Mesenchymal stem cell (in vitro differentiated cells and primary cell): ENCODE data around the gene CASQ1.

Experiments used
- DNase-seq: peaks from one replicate; pipeline ENCODE4 v3.0.0-alpha.2; 2013
- H2AFZ ChIP-seq: one replicate; pipeline ENCODE4 v1.6.1; 2013; ENCODE audit warnings: low read depth, mild to moderate bottlenecking, control low read depth, inconsistent platforms, low read length, moderate library complexity
- H2AK5ac ChIP-seq: 2 replicates; pipeline ENCODE4 v1.6.1; 2013; ENCODE audit warnings: low read length, moderate library complexity, mild to moderate bottlenecking, inconsistent platforms; ENCODE audit not compliant: severe bottlenecking
- H2BK120ac ChIP-seq: one replicate; pipeline ENCODE4 v1.6.1; 2013; ENCODE audit warnings: low read depth, mild to moderate bottlenecking, inconsistent platforms, low read length, moderate library complexity
- H2BK12ac ChIP-seq, 2 experiments: one replicate each; pipeline ENCODE4 v1.6.1; 2013; ENCODE audit warnings: inconsistent platforms in 2 of 2, low read length in 2 of 2, mild to moderate bottlenecking in 2 of 2, moderate library complexity in 2 of 2, control low read depth in 1 of 2
- H2BK15ac ChIP-seq: one replicate; pipeline ENCODE4 v1.6.1; 2013; ENCODE audit warnings: mild to moderate bottlenecking, low read depth, inconsistent platforms; ENCODE audit not compliant: poor library complexity, severe bottlenecking
- H2BK5ac ChIP-seq: 2 replicates; pipeline ENCODE4 v1.6.1; 2013; ENCODE audit warnings: low read depth, mild to moderate bottlenecking, low read length, control low read depth, inconsistent platforms; ENCODE audit not compliant: poor library complexity, severe bottlenecking
- H3K14ac ChIP-seq, 2 experiments: one replicate each; pipeline ENCODE4 v1.6.1; 2013; ENCODE audit warnings: inconsistent platforms in 2 of 2, low read length in 2 of 2, control low read depth in 1 of 2, mild to moderate bottlenecking in 1 of 2, moderate library complexity in 1 of 2
- H3K18ac ChIP-seq, 2 experiments: one replicate each; pipeline ENCODE4 v1.6.1; 2013; ENCODE audit warnings: inconsistent platforms in 2 of 2, low read length in 2 of 2, control low read depth in 1 of 2, low read depth in 1 of 2, mild to moderate bottlenecking in 1 of 2
- H3K23ac ChIP-seq, 2 experiments: one replicate each; pipeline ENCODE4 v1.6.1; 2013; ENCODE audit warnings: inconsistent platforms in 2 of 2, low read length in 2 of 2, mild to moderate bottlenecking in 2 of 2, moderate library complexity in 2 of 2, control low read depth in 1 of 2
- H3K27ac ChIP-seq: 2 replicates; pipeline ENCODE4 v1.5.1; 2013; ENCODE audit warnings: mild to moderate bottlenecking, moderate library complexity, low read length, control low read depth, inconsistent platforms; ENCODE audit not compliant: poor library complexity, severe bottlenecking
- H3K27me3 ChIP-seq, 2 experiments: 2 replicates each; pipeline versions ENCODE4 v1.6.1 to v1.7.0; 2013; ENCODE audit warnings: low read length in 2 of 2, mild to moderate bottlenecking in 2 of 2, moderate library complexity in 2 of 2, control low read depth in 1 of 2, inconsistent platforms in 1 of 2; ENCODE audit not compliant: control insufficient read depth in 1 of 2, insufficient read depth in 1 of 2
- H3K36me3 ChIP-seq, 2 experiments: 2 replicates each; pipeline versions ENCODE4 v1.6.1 to v1.7.0; 2013; ENCODE audit warnings: low read length in 2 of 2, control low read depth in 1 of 2, inconsistent platforms in 1 of 2, low read depth in 1 of 2, mild to moderate bottlenecking in 1 of 2; ENCODE audit not compliant: insufficient read depth in 2 of 2, control insufficient read depth in 1 of 2
- H3K4ac ChIP-seq, 2 experiments: one replicate each; pipeline ENCODE4 v1.6.1; 2013; ENCODE audit warnings: inconsistent platforms in 2 of 2, low read length in 2 of 2, mild to moderate bottlenecking in 2 of 2, moderate library complexity in 2 of 2, control low read depth in 1 of 2, low read depth in 1 of 2
- H3K4me1 ChIP-seq: 2 replicates; pipeline ENCODE4 v1.6.1; 2013; ENCODE audit warnings: low read depth, low read length, control low read depth; ENCODE audit not compliant: control insufficient read depth, insufficient read depth
- H3K4me2 ChIP-seq: 2 replicates; pipeline ENCODE4 v1.6.1; 2013; ENCODE audit warnings: low read length, mild to moderate bottlenecking, inconsistent platforms; ENCODE audit not compliant: poor library complexity, severe bottlenecking
- H3K4me3 ChIP-seq, 2 experiments: 2 replicates each; pipeline versions ENCODE4 v1.5.1 to v1.7.0; 2013; ENCODE audit warnings: low read length in 2 of 2, mild to moderate bottlenecking in 2 of 2, control low read depth in 1 of 2, low read depth in 1 of 2; ENCODE audit not compliant: insufficient read depth in 1 of 2
- H3K79me1 ChIP-seq: replicated peaks from 2 replicates; pipeline ENCODE4 v1.6.1; 2013; ENCODE audit warnings: mild to moderate bottlenecking, control low read depth, low read length, inconsistent platforms; ENCODE audit not compliant: poor library complexity, severe bottlenecking
- H3K9ac ChIP-seq: 2 replicates; pipeline ENCODE4 v1.7.0; 2013; ENCODE audit warnings: mild to moderate bottlenecking, low read length, moderate library complexity
- H3K9me3 ChIP-seq: 2 replicates; pipeline ENCODE4 v1.7.0; 2013; ENCODE audit warnings: mild to moderate bottlenecking, low read length; ENCODE audit not compliant: control insufficient read depth
- H4K8ac ChIP-seq: one replicate; pipeline ENCODE4 v1.6.1; 2013; ENCODE audit warnings: inconsistent platforms, mild to moderate bottlenecking, low read length, moderate library complexity
- H4K91ac ChIP-seq: one replicate; pipeline ENCODE4 v1.6.1; 2013; ENCODE audit warnings: mild to moderate bottlenecking, low read length, inconsistent platforms
- WGBS: methylation state at CpG from one replicate; pipeline ENCODE4 v1.1.7; 2013; ENCODE audit warnings: mixed read lengths; 5-methylcytosine and 5-hydroxymethylcytosine counted together

Gene CASQ1

DNA sequence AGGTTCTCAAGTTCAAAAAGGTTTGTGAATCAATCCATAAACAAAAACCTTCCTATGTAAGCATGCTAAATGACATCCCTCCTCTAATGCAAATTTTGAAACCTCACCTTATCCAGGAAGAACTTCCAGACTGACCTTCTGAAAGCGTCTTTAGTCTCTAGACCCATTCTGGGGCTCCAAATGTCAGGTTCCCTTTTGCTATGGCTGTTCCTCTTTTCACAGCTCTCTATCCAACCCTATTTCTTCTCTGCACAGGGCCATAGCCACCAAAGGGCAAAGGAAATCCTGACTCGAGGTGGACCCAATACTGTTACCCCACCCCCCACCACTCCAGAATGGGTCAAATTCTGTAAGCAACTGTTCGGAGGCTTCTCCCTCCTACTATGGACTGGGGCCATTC lies 35.6 kb upstream of the CASQ1 start:
- no peak overlapping the region for H3K27ac ChIP-seq
- H3K18ac ChIP-seq, result no peak overlapping the region
- H2AFZ ChIP-seq, result no peak overlapping the region
- H3K14ac ChIP-seq, result no peak overlapping the region
- no peak overlapping the region for H4K91ac ChIP-seq
- no peak overlapping the region for H4K8ac ChIP-seq
- no peak overlapping the region for H3K23ac ChIP-seq
- no peaks in the 10 kb centered on the region for H3K79me1 ChIP-seq
- no peak overlapping the region for H3K4ac ChIP-seq
- no peak overlapping the region for H2BK120ac ChIP-seq
- WGBS, result 89% methylated on average over 3 of the region's 3 CpGs
- H3K9ac ChIP-seq, result no peak overlapping the region
- H2BK15ac ChIP-seq, result no peak overlapping the region
- H3K9me3 ChIP-seq, result no peaks in the 10 kb centered on the region
- peaks cover 5 to 11% of the 10 kb centered on the region in 2 experiments for H3K27me3 ChIP-seq
- H2BK12ac ChIP-seq, result no peak overlapping the region
- H3K4me1 ChIP-seq, result no peaks in the 10 kb centered on the region
- H2BK5ac ChIP-seq, result no peak overlapping the region
- H3K36me3 ChIP-seq, result no peaks in the 10 kb centered on the region
- H3K4me2 ChIP-seq, result no peak overlapping the region
- no peak overlapping the region for H2AK5ac ChIP-seq
- H3K4me3 ChIP-seq, result no peak overlapping the region
- DNase-seq, result no peak

DNA sequence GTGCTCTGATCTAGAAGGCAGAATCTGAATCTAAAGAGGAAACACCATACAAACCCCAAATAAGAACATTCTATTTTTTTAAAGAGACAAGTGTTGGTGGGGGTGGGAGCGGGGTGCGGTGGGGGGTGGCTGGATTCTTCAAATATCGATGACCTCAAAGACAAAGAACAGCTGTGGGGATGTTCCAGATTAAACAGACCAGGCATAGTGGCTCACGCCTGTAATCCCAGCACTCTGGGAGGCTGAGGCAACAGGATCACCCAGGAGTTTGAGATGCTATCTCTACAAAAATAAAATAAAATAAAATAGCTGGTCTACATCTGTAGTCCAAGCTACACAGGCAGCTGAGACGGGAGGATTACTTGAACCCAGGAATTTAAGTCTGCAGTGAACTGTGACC lies 34.0 kb upstream of the CASQ1 start:
- Histone ChIP-seq H4K91ac (no peak overlapping the region), H3K23ac (no peak overlapping the region), H3K4me1 (no peaks in the 10 kb centered on the region), H3K4me2 (no peak overlapping the region), H2BK15ac (no peak overlapping the region), H3K27me3 (peaks cover 5 to 12% of the 10 kb centered on the region in 2 experiments), H4K8ac (no peak overlapping the region), H3K4me3 (no peak overlapping the region), H3K27ac (no peak overlapping the region), H3K14ac (no peak overlapping the region), H2BK5ac (no peak overlapping the region), H2BK12ac (no peak overlapping the region), H3K9me3 (no peaks in the 10 kb centered on the region), H2AFZ (no peak overlapping the region), H3K18ac (no peak overlapping the region), H3K9ac (no peak overlapping the region), H2BK120ac (no peak overlapping the region), H3K4ac (no peak overlapping the region), H2AK5ac (no peak overlapping the region), H3K36me3 (no peaks in the 10 kb centered on the region), H3K79me1 (no peaks in the 10 kb centered on the region)
- DNase-seq, result no peak
- WGBS, result 82% methylated on average over 3 of the region's 5 CpGs

DNA sequence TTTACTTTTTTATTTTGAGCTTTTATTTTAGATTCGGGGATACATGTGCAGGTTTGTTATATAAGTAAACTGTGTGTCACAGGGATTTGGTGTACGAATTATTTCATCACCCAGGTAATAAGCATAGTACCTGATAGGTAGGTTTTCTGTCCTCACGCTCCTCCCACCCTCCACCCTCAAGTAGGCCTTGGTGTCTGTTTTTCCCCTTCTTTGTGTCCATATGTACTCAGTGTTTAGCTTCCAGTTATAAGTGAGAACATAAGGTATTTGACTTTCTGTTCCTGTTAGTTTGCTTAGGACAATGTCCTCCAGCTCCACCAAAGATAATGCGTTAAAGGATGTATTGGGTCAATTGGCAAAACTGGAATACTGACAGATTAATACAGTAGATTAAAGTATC lies 33.2 kb upstream of the CASQ1 start:
- Histone ChIP-seq H3K9ac (no peak overlapping the region), H3K14ac (no peak overlapping the region), H4K8ac (no peak overlapping the region), H2AFZ (no peak overlapping the region), H3K18ac (no peak overlapping the region), H4K91ac (no peak overlapping the region), H2BK120ac (no peak overlapping the region), H3K4me2 (no peak overlapping the region), H3K23ac (no peak overlapping the region), H2AK5ac (no peak overlapping the region), H2BK15ac (no peak overlapping the region), H3K79me1 (no peaks in the 10 kb centered on the region), H3K9me3 (no peaks in the 10 kb centered on the region), H2BK12ac (no peak overlapping the region), H3K27ac (no peak overlapping the region), H3K4ac (no peak overlapping the region), H2BK5ac (no peak overlapping the region), H3K4me3 (no peak overlapping the region), H3K36me3 (no peaks in the 10 kb centered on the region), H3K4me1 (no peaks in the 10 kb centered on the region), H3K27me3 (peaks cover 5 to 15% of the 10 kb centered on the region in 2 experiments)
- DNase-seq, result no peak
- WGBS, result 100% methylated on average over 2 of the region's 4 CpGs

DNA sequence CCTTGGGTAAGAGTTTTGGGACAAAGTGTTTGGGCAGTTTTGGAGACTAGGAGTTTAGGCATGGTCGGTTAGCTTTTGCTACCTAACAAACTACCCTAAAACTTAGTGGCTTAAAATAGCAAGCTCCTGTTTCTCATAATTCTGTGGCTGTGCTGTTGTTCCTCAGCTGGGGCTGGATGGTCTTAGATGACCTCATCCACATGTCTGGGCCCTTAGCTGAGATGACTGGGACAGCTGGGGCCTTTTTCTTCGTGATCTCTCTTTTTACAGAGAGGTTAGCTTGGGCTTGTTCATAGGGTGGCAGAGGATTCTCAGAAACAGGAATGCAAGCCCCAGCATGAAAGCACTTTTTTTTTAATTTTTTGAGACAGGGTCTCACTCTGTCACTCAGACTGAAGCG lies 32.3 kb upstream of the CASQ1 start:
- Histone ChIP-seq H2BK15ac (no peak overlapping the region), H3K4ac (no peak overlapping the region), H3K27me3 (peaks cover 3 to 15% of the 10 kb centered on the region in 2 experiments), H3K18ac (no peak overlapping the region), H3K9me3 (no peaks in the 10 kb centered on the region), H3K27ac (no peak overlapping the region), H3K79me1 (no peaks in the 10 kb centered on the region), H3K23ac (no peak overlapping the region), H3K14ac (no peak overlapping the region), H4K91ac (no peak overlapping the region), H3K9ac (no peak overlapping the region), H3K4me3 (no peak overlapping the region), H2AFZ (no peak overlapping the region), H3K4me2 (no peak overlapping the region), H2BK12ac (no peak overlapping the region), H3K4me1 (peaks cover 4% of the 10 kb centered on the region), H2AK5ac (no peak overlapping the region), H2BK120ac (no peak overlapping the region), H2BK5ac (no peak overlapping the region), H3K36me3 (no peaks in the 10 kb centered on the region), H4K8ac (no peak overlapping the region)
- 88% methylated on average over 2 of the region's 3 CpGs for whole genome bisulfite sequencing
- no peak for DNase-seq
